COR-L47 (cell line): ENCODE measurements around the gene PLOD2.

Source experiments
- DNase-seq: peaks from one replicate; lab custom pipeline; 2025; lab: John Stamatoyannopoulos, UW

PLOD2 gene

DNA sequence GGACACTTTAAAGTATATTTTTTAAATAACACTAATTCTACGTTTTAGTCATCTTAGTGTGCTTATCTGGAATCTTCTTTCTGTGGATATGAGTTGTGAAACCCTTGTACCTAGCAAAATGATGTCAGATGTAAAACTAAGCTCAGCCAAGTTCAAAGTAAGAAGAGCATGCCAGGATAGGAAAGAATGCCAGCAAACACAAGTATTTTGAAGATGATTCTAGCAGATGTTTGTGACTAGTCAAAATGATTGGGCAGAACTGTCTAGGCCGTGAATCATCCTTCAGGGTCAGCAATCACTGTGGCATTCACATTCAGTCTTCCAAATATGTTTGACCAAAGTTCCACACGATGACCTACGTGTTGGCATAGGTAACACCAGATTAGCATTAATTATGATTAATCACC, 5.4 kb upstream of the PLOD2 start:
- DNase-seq, result no peak

DNA sequence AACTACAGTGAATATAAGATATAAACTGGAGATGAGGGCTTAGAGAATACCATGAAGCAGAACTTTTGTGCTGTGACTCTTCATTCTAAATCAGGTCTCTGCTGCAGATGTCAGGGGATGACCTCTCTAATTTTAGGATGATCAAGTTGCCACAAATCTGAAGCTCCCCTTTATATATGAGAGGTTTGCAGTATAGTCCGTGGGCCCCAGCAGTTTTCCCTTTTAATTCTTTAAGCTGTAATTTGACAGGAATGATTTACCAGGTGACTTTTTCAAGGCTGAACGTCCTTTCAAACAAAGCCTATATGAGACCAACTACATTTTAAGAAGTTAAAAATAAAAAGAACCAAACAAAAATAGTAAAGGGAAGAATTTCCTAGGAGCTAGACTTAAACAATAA, 4.9 kb upstream of the PLOD2 start:
- DNase-seq, result no peak

DNA sequence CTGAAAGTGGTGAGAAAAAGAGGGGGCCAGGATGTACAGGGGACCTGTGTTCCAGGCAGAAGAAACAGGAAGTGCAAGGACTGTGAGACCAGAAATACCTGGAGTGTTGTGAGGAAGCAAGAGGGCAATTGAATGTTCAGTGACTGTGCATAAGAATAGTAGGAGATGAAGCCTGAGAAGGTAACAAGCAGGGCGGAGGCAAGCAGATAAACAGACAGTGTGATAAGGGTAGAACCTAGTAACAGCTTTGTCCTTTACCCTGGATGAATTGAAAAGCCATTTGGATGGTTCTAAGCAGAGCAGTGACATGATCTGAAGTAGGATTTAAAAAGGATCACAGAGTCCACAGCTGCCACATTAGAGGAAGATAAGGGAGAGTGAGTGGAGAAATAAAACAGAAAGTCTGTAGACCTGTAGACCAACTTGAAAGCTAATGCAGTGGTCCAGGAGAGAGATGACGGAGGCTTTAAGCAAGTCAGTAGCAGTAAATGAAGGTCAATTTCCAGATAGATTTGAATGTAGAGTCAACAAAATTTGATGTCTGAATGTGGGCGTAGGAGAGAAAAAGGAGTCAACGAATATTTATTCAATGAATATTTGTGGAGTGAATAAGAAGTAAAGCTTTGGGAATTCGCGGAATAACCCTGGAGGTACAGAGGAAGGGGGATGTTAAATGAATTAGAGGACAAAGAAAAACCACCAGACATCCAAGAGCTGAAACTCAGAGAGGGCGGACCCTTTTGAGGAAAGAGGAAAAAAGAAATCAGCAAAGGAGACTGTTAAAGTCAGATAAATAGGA, 4.2 kb upstream of the PLOD2 start:
- no peak for DNase-seq

DNA sequence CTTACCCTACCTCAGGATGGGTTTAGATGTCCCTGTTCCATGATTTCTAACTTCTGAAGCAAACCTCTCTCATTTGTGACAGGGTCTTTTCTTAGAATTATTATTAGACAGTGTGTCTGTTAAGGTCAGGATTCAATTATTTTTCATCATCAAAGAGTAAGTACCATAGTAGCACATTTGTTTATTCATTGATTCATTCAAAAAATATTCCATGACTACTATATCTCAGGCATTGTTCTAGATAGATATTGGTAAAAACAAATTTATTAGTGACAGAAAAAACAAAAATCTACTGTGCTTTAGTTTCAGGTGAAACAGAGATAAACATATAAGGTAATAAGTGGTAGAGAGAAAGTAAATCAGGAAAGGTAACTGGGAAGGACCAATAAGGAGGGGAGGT, 3.5 kb upstream of the PLOD2 start:
- no peak for DNase-seq

DNA sequence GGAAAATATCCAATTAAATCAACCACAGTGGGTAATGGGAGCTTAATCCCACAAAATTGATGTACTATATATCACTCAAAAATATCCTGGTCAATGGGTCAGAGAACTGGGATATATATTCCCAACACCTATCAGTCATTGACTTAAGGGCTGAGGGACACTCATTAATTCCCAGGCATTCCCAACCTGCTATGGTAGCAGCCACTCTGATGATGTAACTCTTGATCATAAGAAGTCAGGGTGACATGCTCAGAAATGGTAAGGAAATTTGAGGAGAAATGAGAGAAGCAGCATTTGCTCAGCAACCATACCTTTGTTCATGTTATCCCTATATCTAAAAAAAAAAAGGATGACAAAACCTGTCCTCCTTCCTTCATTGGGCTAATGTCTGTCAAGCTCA, 3.1 kb upstream of the PLOD2 start:
- no peak for DNase-seq

DNA sequence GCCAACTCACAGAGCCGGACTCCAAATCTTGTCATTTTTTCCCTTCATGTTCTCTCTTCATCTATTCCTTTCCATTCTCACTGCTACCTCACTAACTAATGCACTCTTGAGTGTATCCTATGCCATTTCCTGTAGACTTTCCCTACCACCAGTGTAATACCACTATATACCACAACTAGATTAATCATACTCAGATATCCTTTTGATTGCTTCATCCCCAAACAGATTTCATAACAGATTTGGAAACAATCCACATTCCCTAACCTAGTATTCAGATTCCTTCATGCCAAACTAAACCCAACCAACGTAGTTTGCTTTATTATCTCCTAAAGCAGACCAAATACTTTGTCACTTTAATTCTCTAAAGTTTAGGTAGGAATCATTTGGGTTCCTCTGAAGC, 2.6 kb upstream of the PLOD2 start:
- no peak for DNase-seq

DNA sequence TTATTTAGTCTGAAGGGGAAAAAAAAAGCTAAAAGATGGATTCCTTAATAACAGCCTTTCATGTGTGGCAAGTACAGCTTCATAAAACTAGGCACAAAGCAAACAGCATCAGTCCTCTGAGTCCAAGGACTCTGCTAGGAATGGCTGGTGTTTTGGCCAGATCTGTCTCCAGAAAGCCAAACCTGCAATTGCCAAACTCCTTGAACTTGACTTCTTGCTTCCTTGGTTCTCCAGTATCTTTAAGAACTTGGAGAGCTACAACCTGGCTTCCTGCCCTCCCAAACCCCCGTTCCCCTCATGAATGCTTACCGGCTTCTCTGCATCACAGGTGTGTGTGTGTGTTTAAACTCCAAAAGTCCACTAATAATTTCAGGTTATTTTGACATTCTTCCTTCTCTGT, 1.6 kb upstream of the PLOD2 start:
- no peak for DNase-seq

DNA sequence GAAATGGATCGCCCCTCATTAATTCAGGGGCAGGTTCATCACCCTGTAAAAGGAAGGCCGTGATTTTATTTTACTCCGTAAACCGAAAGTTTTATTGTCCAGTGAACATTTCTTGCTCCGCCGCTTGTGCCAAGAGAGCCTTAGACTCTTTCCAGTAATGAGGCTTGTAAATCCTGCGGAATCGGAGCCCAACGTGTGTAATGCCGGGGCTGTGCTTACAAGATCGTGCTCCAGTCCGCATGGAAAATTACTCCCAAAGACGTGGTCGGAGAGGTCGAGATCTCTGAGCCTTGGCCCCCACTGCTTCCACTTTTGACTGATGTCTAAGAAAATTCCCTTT, 649 bp upstream of the PLOD2 start:
- peak; percentile 46 for DNase-seq

DNA sequence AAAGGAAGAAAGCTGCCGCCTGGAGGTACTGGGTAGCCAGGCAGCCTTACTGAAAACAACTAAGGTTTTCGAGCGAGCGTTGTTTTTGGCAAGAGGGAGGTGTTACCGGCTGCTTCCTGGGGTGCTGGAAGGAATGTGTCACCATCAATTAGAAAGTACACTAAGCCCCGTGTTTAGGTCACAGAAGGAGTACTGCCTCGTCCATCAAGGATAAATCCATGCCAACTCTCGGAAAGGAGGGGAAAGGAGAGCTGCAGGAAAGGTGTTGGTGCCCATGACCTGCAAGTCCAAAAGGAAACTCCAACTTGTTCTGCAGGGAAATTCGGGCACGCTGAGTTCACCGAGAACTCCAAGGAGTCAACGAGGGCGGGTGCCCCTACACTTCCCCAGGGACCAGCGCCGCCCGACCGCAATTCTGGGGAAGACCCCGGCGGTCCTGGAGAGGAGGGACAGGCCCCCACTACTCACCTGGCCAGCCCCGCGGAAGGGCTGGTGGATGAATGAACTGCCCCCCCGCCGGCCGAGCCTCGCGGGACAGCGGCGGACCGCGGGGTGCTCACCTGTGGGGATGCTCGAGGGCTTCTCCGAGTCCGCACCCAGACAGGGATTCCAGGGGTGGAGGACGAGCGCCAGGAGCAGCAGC, 542 bp downstream of the PLOD2 start:
- peak; percentile 93 for DNase-seq

DNA sequence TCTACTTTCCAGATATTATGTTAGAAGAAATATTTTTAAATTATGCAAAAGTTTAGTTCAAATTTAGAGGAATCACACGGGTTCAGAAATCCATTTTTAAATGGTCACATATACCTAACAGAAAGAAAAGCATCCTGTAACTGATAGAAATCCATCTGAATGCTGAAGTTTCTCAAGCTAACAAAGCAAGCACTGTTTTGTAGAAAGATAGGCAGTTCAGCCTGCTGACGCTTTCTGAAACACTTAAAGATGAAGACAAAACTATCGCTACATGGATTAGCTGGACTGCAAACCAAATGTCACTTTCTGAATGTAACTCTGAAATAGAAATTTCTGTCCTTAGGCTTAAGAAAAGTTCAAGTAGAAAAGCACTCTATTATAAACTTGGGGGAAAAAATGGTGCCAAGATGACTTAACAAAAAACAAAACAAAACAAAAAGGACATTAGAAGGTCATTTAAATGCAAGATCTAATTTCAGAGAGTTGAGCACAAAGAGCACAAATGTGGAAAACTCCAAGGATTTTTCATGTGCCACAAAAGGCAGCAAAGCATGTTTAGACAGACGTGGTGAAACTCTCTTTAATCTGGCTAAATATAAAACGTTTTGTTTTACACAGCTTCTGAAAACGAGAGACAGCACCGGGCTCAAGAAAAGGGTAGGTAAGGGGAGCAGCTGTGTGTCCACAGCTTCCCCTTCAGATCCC, 1.2 kb downstream of the PLOD2 start:
- DNase-seq, result no peak

DNA sequence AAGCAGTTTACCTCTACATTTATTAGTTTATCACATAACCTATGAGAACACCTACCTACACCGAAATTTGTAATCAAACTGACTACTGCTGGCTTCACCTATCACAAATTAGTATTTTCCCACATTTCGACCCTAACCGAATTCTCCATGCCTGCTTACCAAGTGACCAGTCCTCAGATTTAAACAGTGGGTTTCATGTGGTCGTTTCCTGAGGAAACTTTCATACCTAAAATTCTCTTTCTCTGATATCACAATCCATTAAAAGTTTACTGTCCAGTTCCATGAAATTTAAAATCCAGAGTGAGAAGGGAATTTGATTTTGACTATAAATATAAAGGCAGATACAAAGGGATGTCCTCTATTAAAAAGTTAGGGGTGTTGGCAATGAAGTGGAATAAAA, 1.9 kb downstream of the PLOD2 start:
- DNase-seq, result no peak

DNA sequence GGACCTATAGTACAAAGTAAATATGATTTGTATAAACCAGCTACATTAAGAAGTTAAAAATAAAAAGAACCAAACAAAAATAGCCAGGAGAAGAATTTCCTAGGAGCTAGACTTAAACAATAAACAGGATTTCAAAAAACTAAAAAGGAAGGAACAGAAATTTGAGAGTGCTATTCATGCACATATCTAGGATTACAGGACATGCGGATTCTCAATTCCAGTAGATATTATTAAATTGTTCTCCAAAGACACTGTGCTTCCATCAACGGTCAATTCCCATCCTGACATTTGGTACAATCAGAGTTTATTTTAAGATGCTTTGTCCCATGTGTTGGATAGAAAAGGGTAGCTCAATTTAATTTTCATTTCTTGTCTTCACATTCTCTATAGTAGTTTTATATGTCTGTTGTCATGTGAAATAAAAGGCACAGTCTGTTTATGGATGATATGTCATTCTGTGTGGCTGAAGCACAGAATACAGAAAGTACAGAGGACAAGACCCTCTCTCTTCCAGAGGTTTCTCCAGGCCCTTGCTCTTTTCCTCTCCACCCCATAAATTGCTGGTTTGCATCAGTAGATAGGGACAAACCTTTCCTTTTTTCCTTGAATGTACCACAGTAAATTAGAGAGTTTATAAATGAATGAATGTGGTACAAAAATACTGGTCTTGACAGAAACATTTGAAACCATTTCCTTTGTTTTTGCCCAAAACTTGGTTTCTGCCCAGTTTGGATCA, 3.5 kb downstream of the PLOD2 start:
- DNase-seq, result no peak

DNA sequence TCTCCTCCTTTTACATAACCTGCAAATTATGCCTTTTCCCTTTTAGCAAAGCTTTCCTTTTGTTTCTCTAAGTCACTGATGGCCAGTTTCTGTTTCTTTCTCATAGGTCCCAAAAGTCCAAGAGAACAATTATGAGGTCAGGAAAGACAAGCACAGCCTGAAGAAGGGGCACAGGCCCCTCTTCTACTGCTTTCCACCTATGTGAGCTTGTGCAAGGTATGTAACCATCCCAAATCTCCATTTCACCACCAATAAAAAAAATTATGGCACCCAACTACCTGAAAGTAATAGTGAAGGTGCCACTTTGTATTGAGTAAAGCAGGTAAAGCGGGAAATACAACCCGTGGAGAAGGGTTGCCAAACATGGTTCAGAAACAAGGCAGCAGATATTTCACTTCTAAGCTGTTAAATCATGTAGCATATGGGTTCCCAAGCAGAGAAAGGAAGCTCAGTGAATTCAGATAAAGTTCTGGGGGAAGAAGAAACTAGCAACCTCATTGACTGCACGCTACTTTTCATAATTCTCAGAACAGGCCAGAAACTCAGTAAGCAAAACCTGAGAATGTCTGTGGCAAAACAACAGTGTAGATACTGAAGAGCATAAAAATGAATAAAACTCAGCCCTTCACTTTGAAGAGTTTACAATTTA, 4.2 kb downstream of the PLOD2 start:
- DNase-seq, result no peak

DNA sequence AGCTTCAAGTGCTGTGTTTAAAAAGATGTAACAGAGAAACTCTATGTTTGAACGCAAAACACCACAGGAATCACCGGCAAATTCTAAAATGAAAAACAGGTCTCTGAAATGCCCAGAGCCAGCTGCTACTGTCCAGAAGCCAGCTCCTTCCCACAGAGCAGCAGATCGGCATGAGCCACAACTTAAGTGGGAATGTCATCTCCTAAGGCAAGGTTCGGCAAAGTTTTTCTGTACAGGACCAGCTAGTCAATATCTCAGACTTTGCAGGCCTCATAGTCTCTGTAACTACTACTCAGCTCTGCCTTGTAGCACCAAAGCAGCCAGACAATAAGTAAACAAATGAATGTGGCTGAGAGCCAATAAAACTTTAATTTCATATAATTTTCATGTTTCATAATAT, 4.9 kb downstream of the PLOD2 start:
- DNase-seq, result no peak

DNA sequence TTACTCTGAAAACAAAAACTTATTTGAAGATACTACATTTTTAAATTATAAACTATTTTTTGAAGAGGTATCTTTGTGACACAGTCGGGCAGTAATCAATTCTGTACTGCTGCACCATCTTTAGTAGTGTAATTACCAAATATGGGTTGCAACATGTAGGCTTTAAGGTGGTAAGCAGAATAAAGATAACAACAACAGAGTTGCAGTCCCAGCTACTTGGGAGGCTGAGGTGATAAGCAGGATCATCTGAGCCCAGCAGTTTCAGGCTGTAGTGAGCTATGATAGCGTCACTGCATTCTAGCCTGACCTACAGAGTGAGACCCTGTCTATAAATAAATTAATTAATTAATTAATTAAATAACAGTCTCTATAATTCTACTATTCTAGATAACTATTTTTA, 6.0 kb downstream of the PLOD2 start:
- DNase-seq, result no peak

DNA sequence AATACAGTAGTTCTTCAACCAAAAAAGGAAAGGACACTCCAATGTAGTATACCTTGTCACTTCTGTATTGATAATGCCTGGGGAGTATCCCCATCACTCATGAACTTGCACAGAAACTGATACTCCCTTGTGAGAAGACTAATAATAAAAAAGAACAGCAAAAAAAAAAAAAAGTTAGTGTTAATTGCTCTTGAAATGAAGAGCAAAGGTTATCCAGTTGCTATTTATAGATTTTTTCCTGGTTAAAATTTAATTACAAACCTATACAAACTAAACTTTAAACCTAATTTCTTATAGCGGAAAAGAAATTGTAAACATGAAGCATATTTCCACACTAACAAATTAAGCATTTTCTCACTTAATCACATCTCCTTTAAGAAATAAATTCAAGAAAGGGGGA, 6.7 kb downstream of the PLOD2 start:
- no peak for DNase-seq

DNA sequence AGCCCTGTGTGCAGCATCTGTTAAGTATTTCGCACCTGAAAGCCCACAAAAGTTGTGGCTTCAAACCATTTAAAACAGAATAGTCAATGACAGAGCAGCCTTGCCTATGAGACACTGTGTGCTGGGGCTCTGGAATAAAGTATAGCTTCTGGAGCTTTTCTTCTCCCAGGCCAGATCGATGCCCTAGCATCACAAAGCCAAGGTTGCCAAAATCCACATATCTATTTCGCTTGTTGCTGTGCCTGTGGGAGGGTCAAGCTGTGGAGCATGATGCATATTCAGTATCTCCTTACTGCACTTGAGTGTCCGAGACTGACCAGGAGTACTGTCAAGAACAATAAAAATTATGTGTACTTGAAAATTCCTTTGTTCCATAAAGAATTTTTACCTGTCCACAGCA, 7.6 kb downstream of the PLOD2 start:
- no peak for DNase-seq

DNA sequence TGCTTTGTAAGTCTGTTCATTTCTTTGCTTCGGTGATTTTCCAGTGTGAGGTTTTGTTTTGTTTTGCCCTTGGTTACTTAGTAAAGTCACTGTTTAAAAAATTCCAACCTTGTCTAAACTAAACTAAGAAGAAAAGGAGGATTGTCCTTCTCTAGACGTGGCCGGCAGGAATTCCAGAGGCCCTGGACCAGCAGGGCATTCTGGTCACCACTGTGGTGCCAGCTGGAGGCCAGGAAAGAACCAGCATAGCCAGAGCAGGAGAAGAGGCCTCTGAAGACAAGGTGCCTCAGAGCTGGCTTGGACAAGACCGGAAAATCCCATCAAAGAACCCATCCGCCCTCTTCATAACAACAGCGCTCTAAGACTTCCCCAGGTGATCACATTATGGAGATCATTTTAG, 8.2 kb downstream of the PLOD2 start:
- no peak for DNase-seq

DNA sequence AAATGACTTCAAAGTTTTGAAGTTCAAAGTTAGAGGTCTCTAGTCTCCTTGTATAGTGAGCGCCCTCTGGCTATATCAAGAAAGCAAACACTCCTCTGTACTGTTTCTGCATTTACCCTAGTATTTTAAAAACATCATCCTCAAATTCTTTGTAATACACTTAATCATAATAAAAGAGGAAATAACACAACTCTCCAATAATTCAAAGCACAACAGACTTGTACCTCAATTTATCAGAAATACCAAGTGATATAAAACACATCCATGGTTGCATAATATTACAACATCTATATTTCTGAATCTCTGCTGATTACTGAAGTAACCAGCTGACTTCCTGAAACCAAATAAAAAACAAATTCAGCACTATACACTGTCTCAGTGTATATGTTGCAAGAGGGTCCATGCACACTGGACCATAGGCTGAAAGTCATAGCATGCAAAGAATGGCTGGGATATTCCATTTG, 12.5 kb downstream of the PLOD2 start:
- DNase-seq, result no peak

DNA sequence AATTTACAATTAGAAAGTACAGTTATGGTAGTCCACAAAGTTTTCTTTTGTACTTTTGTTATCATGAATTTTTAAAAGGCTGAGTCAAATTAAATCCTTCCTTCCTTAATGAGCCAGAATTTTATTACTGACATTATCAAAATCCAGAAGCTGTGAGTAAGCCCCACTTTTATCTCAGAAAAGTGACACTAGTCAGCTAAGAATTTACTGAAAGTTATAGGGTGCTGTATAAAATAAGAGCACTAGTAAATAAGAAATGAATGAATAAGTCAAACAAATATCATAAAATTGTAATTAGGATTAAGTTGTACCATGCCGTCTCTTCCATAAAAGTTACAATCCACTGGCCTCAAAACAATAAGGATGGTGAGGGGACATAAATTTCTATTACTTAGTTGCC, 15.3 kb downstream of the PLOD2 start:
- no peak for DNase-seq

DNA sequence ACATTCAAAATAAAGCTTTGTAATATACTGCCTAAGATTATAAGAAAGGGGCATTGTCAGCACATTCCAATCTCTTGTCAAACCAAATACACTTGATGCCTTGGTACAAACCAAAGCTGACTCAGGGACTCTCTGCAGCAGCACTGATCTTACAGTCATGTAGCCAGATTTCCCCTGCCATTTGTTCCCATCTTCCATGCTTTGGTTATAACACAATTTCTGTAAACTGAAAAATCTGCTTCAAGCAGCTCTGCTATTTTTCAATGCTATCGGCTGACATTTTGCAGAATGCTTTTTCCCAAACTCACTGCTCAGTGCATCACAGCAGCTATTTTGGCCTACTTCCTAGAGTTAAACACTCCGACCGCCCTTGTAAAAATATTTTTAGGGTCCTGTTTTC, 18.2 kb downstream of the PLOD2 start:
- no peak for DNase-seq

DNA sequence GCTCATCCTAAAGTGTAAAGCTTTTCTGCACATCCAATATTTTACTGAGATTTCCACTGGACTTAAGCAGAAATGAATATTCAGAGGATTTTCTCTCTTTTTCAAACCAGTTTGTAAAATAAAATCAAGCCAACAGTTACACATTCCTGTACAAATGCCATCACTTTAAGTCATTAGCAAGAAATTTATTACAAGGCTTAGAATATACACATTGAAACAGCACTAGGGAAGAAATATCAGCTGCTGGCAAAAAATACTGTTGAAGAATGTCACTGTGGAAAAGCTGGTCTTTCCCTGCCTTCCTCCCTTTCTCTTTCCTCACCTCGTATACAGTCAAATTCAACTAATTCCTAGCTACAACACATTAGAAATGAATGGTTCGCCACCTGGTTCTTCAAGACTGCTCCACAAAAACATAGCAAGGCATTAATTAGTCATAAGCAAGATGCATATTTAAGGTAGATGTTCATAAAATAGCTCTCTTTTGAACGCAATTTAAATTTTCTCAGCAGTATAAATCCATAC, 21.3 kb downstream of the PLOD2 start:
- DNase-seq, result no peak
